ENCODE results near the gene NEMF. TPM values are rescaled to one million over a fixed set of nuclear protein-coding genes. Genes with fewer than 3 reads are reported as not detected.

Gene NEMF
- total RNA-seq, 3 donors from 2014 or later: 86.9 to 132 (median 125) TPM

- Histone ChIP-seq H3K9me3 (no peaks in the 10 kb centered on the region), H3K27ac (peak within 1 kb of the TSS; percentile 93 to 98), H3K27me3 (no peaks in the 10 kb centered on the region), H3K4me3 (peak within 1 kb of the TSS; percentile 81 to 98 (median 97)), H3K4me1 (no peaks in the 10 kb centered on the region), H3K36me3 (no peaks in the 10 kb centered on the region)
- DNase-seq (ENCODE audit: low spot score in 2 of 2): peak; percentile 83 to 87
- TF ChIP-seq CTCF (IDR thresholded peaks at IDR 0.05) (peak in 1 of 3 donors; percentile 29), POLR2AphosphoS5 (IDR thresholded peaks at IDR 0.05) (peak in 2 of 3 donors; percentile 25 to 58), POLR2A (IDR thresholded peaks at IDR 0.05) (peak; percentile 32)
- intact Hi-C loops (cut with DNase I; ENCODE audit: low total_unique reads): loop anchor here (5.0 kb wide), 1 partner anchor 145 kb away; the partner anchor contains the start of genes MGAT2 and RPL36AL
Measured at GRCh38 chr14:49767571-49768300, 84.9 kb downstream of the NEMF start, which contains the start of gene KLHDC2. Gene KLHDC2, plus strand, starts transcription at chr14:49768153. Its CDS starts 316 bp downstream, at chr14:49768469.

GRCh38 chr14:49767270-49767570 lies 85.4 kb downstream of the NEMF start:
- Histone ChIP-seq H3K4me1 (no peaks in the 10 kb centered on the region), H3K27me3 (no peaks in the 10 kb centered on the region), H3K9me3 (no peaks in the 10 kb centered on the region), H3K27ac (peak overlapping the region; percentile 93 to 98), H3K4me3 (peak overlapping the region; percentile 81 to 98 (median 97)), H3K36me3 (no peaks in the 10 kb centered on the region)
- intact Hi-C loops (cut with DNase I; ENCODE audit: low total_unique reads): loop anchor here (5.0 kb wide), 1 partner anchor 145 kb away; the partner anchor contains the start of genes MGAT2 and RPL36AL
- no peak for TF ChIP-seq POLR2AphosphoS5 (IDR thresholded peaks at IDR 0.05)
- TF ChIP-seq CTCF (IDR thresholded peaks at IDR 0.05): no peak
- no peak for TF ChIP-seq POLR2A (IDR thresholded peaks at IDR 0.05)
- DNase-seq (ENCODE audit: low spot score in 2 of 2): no peak

- no peaks in the 10 kb centered on the region for H3K27me3 ChIP-seq
- DNase-seq (ENCODE audit: low spot score in 2 of 2): no peak
- no peaks in the 10 kb centered on the region for H3K9me3 ChIP-seq
- H3K27ac ChIP-seq: peak overlapping the region; percentile 93 to 98
- no peaks in the 10 kb centered on the region for H3K4me1 ChIP-seq
- TF ChIP-seq CTCF (IDR thresholded peaks at IDR 0.05) (no peak), POLR2AphosphoS5 (IDR thresholded peaks at IDR 0.05) (no peak), POLR2A (IDR thresholded peaks at IDR 0.05) (no peak)
- H3K4me3 ChIP-seq: peak overlapping the region; percentile 81 to 98 (median 97)
- intact Hi-C loops (cut with DNase I; ENCODE audit: low total_unique reads): loop anchor here (5.0 kb wide), 1 partner anchor 145 kb away; the partner anchor contains the start of genes MGAT2 and RPL36AL
- no peaks in the 10 kb centered on the region for H3K36me3 ChIP-seq
Measured at GRCh38 chr14:49766839-49767238, 85.7 kb downstream of the NEMF start.

DNA sequence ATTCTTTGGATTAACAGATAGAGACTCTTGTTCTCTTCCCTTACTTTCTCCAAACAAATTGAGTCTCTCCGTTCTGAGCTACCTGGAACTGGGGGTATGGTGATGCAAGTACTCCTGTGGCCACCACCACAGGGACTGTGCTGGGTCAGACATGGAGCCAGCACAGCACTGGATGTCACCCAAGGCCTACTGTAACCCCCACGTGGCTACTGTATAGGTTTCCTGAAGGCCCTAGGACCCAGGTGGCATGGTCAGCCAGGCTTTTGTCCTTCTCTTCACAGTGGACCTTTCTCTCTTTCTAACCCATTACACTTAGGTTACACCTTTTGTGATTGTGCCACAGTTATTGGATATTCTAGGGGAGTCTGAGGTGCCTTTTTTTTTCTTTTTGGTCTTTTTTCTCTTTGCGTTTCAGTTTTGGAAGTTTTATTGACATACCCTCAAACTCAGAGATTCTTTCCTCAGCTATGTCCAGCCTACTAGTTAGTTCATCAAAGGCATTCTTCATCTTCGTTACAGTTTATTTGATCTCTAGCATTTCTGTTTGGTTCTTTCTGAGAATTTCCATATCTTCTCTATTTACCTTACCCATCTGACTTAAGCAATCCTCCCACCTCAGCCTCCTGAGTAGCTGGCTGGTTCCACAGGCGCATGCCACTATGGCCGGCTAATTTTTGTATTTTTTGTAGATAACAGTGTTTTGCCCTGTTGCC lies 90.6 kb downstream of the NEMF start:
- Histone ChIP-seq H3K4me3 (no peak overlapping the region), H3K4me1 (no peaks in the 10 kb centered on the region), H3K27me3 (no peaks in the 10 kb centered on the region), H3K27ac (no peak overlapping the region), H3K9me3 (no peaks in the 10 kb centered on the region), H3K36me3 (no peaks in the 10 kb centered on the region)
- intact Hi-C loops (cut with DNase I; ENCODE audit: low total_unique reads): no loop called here
- DNase-seq (ENCODE audit: low spot score in 2 of 2): no peak
- no peak for TF ChIP-seq POLR2A (IDR thresholded peaks at IDR 0.05)
- no peak for TF ChIP-seq CTCF (IDR thresholded peaks at IDR 0.05)
- TF ChIP-seq POLR2AphosphoS5 (IDR thresholded peaks at IDR 0.05): no peak

DNA sequence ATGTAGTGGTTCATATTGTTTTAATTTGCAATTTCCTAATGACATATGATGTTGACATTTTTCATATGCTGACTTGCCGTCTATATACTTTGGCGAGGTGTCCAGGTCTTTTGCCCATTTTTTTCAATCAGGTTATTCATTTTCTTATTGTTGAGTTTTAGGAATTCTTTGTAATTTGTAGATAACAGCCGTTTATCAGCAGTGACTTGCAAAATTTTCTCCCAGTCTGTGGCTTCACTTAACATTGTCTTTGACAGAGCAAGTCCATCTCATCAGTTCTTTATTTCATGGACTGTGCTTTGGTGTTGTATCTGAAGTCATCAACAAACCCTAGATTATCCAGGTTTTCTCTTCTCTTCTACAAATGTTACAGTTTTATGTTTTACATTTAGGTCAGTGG lies 97.2 kb downstream of the NEMF start:
- intact Hi-C loops (cut with DNase I; ENCODE audit: low total_unique reads): no loop called here
- H3K36me3 ChIP-seq: no peaks in the 10 kb centered on the region
- H3K27me3 ChIP-seq: no peaks in the 10 kb centered on the region
- no peak overlapping the region for H3K4me3 ChIP-seq
- H3K9me3 ChIP-seq: no peaks in the 10 kb centered on the region
- H3K4me1 ChIP-seq: no peaks in the 10 kb centered on the region
- TF ChIP-seq POLR2AphosphoS5 (IDR thresholded peaks at IDR 0.05): no peak
- no peak for TF ChIP-seq CTCF (IDR thresholded peaks at IDR 0.05)
- TF ChIP-seq POLR2A (IDR thresholded peaks at IDR 0.05): no peak
- H3K27ac ChIP-seq: no peak overlapping the region
- DNase-seq (ENCODE audit: low spot score in 2 of 2): no peak
